K562 (cell line): ENCODE data around the gene NDUFAF8.

ENCODE experiments used
- CREB1 ChIP-seq, 2 experiments: sonication (generic) in 1 of 2; formaldehyde crosslinking in 1 of 2; IDR thresholded peaks; 2 replicates each; pipeline versions ENCODE4 v1.6.1 to v1.8.0; 2012 to 2022; ENCODE audit warnings: inconsistent platforms in 1 of 2, mild to moderate bottlenecking in 1 of 2, missing genetic modification reagents in 1 of 2, moderate library complexity in 1 of 2
- NR3C1 ChIP-seq: sonication (generic); formaldehyde crosslinking; IDR thresholded peaks from 2 replicates; pipeline ENCODE4 v1.8.1; 2022; ENCODE audit warnings: missing genetic modification reagents
- RFX5 ChIP-seq: IDR thresholded peaks from 2 replicates; pipeline ENCODE4 v1.6.1; 2011; ENCODE audit warnings: low read depth, mild to moderate bottlenecking, improper control_type of control experiment, low read length
- U2AF2 ChIP-seq: fragments of 200-400 bp; formaldehyde crosslinking; optimal IDR thresholded peaks from 2 replicates; pipeline ENCODE3; 2017; ENCODE audit warnings: low read depth, mild to moderate bottlenecking, low read length
- ZNF79 ChIP-seq: fragments of 250-450 bp; sonication (Bioruptor Pico); IDR thresholded peaks from 2 replicates; pipeline ENCODE4 v1.4.0; 2020; ENCODE audit warnings: low read depth, mild to moderate bottlenecking, moderate library complexity
- TF ChIP-seq, protein P1 (sequence below): sonication (generic); formaldehyde crosslinking; IDR thresholded peaks from 2 replicates; pipeline ENCODE4 v1.5.0; 2020; ENCODE audit warnings: missing genetic modification reagents
- TF ChIP-seq, protein P2 (sequence below), 3 experiments: IDR thresholded peaks in 2 of 3; conservative IDR thresholded peaks in 1 of 3; 2 replicates each; pipeline ENCODE4 v1.5.1; 2011 to 2012; ENCODE audit warnings: low read length in 3 of 3, mild to moderate bottlenecking in 3 of 3, control low read depth in 2 of 3, improper control_type of control experiment in 1 of 3, inconsistent platforms in 1 of 3, low read depth in 1 of 3, mixed read lengths in 1 of 3, moderate library complexity in 1 of 3; ENCODE audit not compliant: insufficient read depth in 2 of 3
- TF ChIP-seq, protein P3 (sequence below), 2 experiments: fragments of 450-650 bp in 1 of 2; sonication (generic) in 1 of 2; formaldehyde crosslinking; conservative IDR thresholded peaks; 2 replicates each; pipeline versions ENCODE4 v1.4.0 to v1.8.1; 2020 to 2022; ENCODE audit warnings: mild to moderate bottlenecking in 1 of 2, missing genetic modification reagents in 1 of 2

DNA sequence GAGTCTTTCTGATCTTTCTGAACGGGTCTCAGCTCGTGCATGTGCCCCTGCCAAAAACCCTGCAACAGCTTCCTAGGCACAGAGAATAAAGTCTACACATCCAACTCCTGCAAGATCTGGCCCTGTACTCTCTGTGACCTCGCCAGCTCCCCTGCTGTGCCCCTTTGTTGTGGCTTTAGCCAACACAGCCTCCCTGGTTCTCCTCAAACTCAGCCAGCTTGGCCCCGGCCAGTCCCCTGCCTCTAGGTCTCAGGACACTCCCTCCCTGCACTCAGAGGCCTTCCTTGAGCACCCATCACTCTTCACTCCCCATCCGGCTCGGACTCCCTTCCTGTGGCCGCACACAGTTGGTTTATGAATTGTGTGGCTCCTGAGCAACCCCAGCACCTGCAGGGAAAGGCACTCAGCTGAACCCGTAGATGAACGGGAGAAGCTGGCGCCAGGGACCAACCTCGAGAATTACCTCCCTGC, 17.7 kb upstream of the NDUFAF8 start:
- no peak for TF ChIP-seq CREB1 (IDR thresholded peaks at IDR 0.05)
- TF ChIP-seq CREB1 (CRISPR knock-in tag; IDR thresholded peaks at IDR 0.05), result no peak
- TF ChIP-seq NR3C1 (CRISPR knock-in tag), result no peak
- no peak for TF ChIP-seq RFX5
- TF ChIP-seq, protein P1, sequence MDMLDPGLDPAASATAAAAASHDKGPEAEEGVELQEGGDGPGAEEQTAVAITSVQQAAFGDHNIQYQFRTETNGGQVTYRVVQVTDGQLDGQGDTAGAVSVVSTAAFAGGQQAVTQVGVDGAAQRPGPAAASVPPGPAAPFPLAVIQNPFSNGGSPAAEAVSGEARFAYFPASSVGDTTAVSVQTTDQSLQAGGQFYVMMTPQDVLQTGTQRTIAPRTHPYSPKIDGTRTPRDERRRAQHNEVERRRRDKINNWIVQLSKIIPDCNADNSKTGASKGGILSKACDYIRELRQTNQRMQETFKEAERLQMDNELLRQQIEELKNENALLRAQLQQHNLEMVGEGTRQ, result no peak
- TF ChIP-seq, protein P2, sequence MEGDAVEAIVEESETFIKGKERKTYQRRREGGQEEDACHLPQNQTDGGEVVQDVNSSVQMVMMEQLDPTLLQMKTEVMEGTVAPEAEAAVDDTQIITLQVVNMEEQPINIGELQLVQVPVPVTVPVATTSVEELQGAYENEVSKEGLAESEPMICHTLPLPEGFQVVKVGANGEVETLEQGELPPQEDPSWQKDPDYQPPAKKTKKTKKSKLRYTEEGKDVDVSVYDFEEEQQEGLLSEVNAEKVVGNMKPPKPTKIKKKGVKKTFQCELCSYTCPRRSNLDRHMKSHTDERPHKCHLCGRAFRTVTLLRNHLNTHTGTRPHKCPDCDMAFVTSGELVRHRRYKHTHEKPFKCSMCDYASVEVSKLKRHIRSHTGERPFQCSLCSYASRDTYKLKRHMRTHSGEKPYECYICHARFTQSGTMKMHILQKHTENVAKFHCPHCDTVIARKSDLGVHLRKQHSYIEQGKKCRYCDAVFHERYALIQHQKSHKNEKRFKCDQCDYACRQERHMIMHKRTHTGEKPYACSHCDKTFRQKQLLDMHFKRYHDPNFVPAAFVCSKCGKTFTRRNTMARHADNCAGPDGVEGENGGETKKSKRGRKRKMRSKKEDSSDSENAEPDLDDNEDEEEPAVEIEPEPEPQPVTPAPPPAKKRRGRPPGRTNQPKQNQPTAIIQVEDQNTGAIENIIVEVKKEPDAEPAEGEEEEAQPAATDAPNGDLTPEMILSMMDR (IDR thresholded peaks at IDR 0.05 in 2 of 3, conservative IDR thresholded peaks at IDR 0.05 in 1 of 3; ENCODE audit: insufficient read depth in 2 of 3, low read depth in 1 of 3, low read length in 3 of 3), result no peak
- TF ChIP-seq, protein P3, sequence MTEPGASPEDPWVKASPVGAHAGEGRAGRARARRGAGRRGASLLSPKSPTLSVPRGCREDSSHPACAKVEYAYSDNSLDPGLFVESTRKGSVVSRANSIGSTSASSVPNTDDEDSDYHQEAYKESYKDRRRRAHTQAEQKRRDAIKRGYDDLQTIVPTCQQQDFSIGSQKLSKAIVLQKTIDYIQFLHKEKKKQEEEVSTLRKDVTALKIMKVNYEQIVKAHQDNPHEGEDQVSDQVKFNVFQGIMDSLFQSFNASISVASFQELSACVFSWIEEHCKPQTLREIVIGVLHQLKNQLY (CRISPR knock-in tag; conservative IDR thresholded peaks at IDR 0.05), result no peak
- no peak for TF ChIP-seq ZNF79
- no peak for TF ChIP-seq U2AF2
